GM11168 (cell line): Measurements from ENCODE around the gene XDH.

ENCODE experiments used
- in situ Hi-C: fragments of 300-500 bp; cut with MboI; formaldehyde crosslinking; loops from one replicate; pipeline ENCODE4 v1.12.0; 2022; ENCODE audit warnings: low sequenced_read_pairs; ENCODE audit not compliant: unreplicated experiment

The XDH gene

DNA sequence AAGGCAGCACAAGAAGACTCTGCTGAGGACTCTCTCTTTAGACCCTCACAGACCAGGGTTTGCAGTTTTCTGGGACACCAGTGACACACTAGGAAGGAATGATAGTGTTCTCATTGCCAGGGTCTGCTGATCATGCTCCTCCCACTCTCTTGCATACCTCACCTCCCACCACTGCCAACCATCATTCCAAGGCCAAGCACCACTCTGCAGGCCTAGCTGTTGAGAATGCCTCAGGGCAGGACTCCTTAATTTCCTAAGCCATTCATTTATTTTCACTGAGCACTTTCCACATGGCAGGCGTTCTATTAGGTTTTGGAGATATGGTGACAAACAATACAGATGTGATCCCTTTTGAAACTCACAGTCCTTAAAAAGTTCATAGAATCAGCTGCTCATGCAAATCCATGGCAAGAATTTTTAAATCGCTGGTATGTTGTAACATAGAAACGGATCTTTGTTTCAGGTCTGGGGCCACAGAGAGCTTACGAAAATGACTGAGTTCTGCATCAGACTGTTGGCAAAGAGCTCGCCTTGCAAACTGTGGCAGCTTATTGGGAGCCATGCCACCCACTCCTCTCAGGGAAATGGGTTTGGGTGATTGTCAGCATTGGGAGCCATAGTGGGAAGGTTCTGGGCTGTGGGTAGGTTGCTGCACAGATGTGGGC lies 78.5 kb downstream of the XDH start:
- in situ Hi-C loops = loop anchor here (25.0 kb wide), 2 partner anchors 174 to 474 kb away; no protein-coding TSS in a partner anchor

DNA sequence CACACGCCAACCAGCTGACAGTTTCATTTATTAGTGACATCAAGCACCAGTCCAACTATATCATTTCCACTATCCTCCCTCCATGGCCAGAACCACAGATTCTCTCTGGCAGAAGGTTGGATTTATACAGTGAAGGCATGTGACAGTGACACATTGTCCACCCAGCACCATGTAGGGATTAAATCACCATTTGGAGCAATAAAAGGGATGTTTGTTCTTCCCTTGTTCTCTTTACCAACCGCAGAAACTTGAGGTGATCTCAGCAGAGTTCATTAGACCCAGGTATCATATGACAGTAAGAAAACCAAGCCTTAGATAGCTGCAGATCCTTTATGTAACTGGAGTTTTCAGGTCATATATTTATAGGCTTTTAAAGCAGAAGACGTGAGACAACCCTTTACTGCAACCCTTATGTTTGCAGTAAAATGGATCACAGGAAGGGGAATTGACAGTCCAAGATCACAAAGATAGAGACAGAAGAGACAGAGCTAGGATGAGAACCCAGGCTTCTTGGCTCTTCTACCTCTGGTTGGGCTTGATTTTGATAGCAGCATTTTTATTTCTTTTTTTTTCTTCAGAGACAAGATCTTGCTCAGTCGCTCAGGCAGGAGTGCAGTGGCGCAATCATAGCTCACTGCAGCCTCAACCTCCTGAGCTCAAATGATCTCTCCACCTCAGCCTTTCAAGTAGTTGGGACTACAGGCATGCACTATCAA lies 80.1 kb downstream of the XDH start:
- in situ Hi-C loops = loop anchor here (5.0 to 25.0 kb wide), 3 partner anchors 172 to 617 kb away; no protein-coding TSS in a partner anchor

DNA sequence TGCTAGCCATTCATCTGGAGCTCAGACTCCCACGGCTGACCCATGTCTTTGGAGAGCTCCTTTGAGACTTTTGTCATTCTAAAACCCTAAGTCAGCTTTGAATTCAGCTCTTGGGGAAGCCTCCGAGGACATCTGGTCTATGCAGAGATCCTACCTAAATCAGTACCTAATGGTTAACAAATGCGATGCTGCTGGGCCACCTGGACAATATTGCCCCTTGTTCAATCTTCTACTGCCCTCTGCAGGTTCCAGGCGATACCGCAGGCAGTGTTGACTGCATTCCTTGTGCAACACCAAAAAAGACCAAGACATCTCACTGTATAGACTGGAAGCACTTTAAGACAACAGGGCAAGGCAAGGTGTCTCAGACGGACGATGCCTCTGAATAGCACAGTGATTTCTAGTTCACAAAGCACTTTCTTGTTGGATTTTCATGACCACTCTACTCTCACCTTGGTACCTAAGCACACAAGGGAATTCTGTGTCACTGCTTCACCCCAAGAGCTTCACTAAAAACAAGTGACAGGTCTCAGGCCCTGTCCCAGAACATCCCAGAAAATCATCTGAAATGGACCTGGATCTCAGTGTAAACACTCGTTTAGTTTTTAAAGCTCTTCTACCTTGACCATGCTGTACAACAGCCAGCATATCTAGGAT lies 80.9 kb downstream of the XDH start:
- in situ Hi-C loops = loop anchor here (5.0 to 25.0 kb wide), 3 partner anchors 171 to 616 kb away; no protein-coding TSS in a partner anchor

DNA sequence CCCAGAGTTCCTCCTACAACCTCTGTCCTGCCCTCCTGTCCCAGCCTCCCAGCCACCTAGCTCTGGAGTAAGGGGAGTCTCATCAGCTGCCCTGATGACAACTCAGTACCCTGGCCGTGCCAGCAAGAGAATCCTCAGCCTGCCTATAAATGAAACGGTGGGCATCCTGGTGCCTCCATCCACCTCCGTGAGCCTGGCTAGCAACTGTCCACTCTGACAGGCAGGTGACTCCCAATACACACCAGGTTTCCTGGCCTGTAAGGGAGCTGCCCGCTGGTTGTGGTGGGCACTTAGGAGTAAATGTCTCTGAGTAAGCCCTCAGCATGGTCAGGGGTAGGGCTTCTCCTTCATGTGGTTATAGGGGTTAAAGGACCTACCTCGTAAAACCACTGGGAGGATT lies 81.5 kb downstream of the XDH start:
- in situ Hi-C loops = loop anchor here (5.0 to 25.0 kb wide), 3 partner anchors 171 to 616 kb away; no protein-coding TSS in a partner anchor

DNA sequence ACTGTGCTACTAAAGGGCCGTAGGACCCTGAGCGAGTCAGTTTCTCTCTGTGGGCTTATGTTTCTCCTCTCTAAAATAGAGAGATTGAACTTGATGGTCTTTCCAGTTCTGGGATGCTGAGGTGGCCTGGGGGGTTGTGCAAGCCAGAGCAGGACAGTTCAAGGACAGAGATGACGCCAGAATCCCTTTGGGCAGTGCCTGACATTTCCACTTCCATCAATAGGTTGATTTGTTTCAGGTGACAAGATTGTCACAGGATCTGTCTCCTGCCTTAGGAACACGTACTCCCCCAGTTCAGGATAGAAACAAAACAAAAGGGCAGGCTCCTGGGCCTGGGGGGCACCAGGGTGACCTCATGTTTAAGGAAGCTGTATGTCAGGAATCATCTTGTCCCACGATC lies 82.0 kb downstream of the XDH start:
- in situ Hi-C loops = loop anchor here (5.0 to 25.0 kb wide), 3 partner anchors 170 to 615 kb away; no protein-coding TSS in a partner anchor

DNA sequence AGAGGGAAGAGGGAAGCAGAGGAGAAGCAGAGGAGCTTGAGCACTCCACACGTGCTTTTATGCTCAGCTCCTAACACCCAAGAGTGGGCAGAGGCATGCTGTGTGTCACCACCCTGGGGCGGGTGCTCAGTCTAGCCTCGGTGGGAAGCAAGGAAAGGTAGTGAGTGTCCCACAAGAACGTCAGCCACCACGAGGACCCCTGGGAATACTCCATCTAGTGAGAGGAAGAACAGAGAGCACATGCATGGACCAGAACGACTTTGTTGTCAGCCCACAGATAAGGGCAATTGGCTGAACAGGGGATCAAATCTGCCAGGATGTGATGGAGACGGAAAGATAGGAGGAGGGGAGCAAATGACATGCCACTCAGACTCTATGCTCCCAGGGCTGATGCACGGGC lies 83.4 kb downstream of the XDH start:
- in situ Hi-C loops = loop anchor here (5.0 to 25.0 kb wide), 3 partner anchors 169 to 614 kb away; no protein-coding TSS in a partner anchor

DNA sequence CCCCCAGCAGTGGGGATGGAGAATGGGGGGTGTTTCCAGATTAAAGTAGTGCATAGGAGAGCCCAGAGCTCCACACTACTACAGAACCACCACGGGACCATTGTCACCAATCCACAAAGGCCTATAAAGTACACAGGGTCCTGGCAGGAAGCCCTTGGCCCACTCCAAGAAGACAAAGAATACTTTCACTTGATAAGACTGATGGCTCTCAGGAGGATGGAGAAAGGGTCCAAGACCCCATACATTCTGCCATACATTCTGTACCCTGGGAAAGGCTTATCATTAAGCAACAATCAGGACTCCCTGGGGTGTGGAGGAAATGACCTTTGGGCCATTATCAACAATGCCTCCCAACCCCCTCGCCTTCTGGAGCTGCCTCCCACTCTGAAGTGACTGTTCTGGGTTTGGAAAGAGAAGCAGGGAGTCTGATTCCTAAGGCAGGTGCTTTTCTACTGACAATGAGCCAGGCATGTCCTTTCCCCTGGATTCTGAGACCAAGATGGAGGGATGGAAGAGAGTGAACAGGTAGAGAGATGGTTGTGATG lies 85.4 kb downstream of the XDH start:
- in situ Hi-C loops = loop anchor here (25.0 kb wide), 2 partner anchors 167 to 467 kb away; no protein-coding TSS in a partner anchor

DNA sequence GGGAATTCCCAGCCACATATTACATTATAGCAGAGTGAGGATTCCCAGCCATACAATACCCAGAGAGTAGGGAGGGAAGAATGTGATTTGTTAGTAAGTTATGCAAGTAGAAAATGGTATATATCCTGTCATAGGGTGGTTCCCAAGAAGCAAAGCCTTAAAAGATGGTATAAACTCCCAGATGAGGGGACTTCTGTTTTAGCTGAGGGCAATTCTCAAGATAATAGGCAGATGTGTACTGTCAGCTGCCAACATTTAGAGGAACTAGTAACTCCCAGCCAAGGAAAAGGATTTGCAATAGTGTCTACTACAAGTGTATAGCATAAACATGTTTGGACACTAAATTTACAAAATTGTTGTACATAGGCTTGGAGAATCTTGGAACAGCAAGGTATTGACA lies 86.5 kb downstream of the XDH start:
- in situ Hi-C loops = loop anchor here (25.0 kb wide), 2 partner anchors 166 to 466 kb away; no protein-coding TSS in a partner anchor

DNA sequence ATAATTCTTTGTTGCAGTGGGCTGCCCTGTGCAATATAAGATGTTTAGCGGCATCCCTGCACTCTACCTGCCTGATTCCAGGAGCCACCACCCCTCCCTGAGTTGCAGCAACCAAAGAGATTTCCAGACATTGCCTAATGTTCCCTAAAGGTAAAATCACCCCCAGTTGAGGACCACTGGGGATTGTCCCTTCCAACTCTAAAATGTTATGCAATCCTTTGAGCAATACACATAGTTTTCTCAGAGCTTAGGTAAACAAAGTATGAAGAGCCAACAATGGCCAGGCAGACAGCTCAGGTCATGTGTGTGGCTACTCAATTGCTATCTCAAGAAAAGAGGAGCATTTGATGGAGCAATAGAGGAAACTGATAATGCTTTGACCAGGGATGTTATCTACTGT lies 87.0 kb downstream of the XDH start:
- in situ Hi-C loops = loop anchor here (25.0 kb wide), 2 partner anchors 165 to 465 kb away; no protein-coding TSS in a partner anchor

DNA sequence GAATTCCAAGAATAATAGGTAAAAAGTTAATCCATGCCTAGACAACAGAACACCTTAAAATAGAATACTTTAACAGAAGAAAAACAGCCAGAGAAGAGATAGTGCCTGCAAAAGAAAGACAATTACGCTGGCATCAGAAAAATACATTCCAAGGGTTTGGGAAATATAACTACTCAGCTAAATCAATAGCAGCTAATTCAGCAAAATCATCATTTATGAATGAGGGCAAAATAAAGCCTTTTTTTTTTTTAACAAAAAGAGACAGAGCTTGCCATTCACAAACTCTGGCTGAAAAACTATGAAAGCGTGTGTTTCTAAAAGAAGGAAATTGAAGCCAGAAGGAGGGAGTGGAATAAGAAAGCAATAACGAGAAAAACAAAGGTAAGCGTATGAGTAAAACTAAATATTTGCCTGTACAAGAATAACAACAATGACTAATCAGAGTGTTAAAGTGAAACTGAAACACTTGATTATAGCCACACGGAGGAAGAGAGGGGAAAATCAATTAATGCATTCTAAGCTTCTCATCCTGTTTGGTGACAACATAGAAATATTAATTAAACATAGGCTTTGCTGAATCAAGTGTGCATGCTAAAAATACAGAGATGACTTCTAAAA lies 90.4 kb downstream of the XDH start:
- in situ Hi-C loops = no loop called here

DNA sequence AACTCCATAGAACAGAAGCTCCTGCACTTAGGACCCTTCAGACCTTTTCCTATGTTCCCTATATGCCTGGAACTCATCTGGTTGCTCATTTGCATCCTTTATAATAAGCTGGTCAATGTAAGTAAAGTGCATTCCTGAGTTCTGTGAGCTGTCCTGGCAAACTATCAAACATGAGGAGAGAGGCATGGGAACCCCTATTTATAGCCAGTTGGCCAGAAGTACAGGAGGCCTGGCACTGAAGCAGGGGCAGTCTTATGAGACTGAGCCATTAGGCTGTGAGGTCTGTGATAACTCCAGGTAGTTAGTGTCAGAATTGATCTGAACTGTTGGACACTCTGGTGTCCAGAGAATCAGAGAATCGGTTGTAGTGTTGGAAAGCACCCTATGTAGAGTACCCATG lies 92.2 kb downstream of the XDH start:
- in situ Hi-C loops = no loop called here

DNA sequence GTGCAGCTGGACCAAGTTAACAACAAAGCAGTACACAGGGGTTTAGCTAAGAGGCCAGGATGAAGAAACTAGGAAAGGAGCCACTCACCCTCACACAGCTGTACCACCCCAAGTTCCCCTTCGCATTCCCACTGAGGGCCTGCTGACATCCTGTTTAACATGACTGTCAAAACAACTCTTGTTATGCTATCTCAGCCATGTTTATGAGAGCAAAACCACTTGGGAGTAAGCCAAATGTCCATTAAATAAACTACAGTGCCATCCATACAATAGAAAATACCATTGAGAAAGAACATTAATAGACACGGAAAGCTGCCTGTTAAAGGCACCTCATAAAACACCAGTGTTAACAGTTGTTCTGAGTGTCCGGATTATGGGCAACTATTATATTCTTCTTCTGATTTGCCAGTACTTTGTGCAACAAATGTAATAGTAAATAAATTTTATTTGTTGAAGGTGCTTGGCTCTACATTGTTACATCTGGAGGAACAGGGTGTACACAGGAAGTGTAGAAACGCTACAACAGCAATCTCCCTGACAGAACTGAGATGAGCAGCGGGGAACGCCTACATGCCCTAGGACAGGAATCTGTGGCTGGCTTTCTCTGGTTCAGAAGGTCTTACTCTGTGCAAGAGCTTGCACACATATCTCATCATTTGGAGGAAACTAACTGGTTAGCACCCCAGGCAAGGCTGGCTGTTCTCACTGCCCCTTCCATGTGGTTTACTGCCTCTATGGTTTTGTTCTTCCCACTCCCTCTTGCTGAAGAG lies 95.0 kb downstream of the XDH start:
- in situ Hi-C loops = no loop called here

DNA sequence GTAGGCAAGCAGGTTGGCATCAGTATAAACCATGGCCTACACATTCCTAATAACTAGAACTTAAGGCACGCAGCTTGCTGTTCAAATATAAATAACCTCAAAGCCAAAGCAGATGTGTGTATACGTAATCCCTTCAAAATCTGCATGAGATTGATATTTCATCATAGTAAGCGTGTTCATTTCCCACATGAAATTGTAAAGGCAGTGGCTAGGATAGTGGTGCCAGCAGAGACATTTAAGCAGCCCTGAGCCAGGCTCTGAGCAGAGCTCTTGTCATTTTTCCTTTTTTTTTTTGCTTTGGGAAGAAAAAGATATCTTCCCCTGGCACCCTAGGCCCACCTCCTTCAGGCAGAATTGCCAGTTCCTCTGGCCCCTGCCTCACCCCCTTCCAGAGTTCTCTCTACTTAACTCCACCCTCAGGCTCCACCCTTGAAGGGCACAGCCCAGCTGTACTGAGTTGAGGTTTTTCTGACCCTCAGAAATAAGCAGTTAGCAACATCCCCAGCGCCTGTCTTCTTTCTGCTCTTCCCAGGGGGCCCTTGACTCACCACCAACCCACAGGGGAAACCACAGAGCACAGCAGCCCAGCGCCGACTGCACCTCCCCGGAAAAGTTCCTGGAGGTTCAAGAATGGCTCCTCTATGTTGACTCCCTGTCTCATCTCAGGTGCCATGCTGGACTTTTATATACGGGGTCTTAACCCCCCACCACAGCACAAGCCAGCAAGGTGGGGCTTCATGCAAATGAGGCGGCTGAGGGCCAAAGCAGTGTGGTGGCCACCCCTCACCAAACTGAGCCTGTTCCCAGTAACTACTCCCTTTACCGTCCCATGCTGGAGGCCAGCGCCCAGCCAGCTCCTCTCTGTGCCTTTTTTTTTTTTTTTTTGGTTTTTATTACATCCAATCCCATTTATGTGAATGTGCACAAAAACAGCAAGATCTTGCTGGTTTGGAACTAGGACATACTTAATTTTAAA lies 95.9 kb downstream of the XDH start:
- in situ Hi-C loops = no loop called here

DNA sequence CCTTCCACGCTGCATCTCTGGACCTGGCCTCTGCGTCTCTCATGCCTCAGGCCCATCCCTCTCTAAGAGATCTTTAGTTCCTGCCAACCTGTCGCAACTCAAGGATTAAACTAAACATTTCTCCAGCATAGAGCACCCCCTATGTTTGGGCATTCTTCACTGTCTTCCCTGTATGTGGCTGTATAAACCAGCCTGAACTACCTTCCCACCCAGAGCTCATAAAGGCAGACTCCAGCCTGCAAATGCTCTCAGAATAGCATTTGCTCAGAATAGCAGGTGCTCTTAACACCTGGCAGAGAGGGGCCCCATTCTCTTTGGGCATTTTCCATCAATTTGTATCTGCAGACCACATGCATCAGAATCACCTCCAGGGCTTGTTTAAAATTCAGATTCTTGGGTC lies 97.1 kb downstream of the XDH start:
- in situ Hi-C loops = no loop called here

DNA sequence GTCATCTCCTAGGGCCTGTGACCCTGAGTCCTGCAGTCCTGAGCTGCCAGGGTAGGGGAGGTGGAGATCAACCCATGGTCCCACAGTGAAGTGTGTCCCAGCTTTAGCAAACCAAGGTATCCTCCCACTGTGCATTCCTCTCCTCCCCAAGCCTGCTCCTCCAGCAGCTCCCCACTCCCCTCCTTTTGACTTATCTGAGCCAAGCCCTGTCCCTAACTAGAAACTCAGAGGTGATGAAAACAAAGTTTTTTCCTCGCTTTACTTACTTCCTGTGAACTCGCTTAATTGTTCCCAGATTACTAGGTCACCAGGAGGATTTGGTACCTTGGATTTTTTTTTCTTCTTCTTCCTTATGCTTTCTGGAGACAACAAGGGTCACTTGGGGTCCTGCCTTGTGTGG lies 99.8 kb downstream of the XDH start:
- in situ Hi-C loops = no loop called here

DNA sequence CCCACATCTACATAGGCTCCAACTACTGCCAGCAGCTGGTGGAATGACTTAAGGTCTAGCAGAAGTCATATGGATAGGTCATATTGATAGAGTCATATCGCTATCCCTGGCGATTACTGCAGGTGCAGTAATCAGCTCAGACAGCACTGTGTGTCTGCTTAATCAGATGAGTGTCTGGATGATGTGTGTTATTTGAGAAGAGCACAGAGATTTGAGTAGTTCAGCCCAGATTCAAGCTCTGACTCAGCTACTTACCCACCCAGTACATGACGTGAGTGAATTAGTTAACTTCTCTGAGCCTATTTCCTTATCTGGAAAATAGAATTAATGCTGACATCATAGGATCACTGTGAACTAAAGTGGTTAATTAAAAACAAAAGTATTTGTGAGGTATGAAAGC lies 101.6 kb downstream of the XDH start:
- in situ Hi-C loops = no loop called here

DNA sequence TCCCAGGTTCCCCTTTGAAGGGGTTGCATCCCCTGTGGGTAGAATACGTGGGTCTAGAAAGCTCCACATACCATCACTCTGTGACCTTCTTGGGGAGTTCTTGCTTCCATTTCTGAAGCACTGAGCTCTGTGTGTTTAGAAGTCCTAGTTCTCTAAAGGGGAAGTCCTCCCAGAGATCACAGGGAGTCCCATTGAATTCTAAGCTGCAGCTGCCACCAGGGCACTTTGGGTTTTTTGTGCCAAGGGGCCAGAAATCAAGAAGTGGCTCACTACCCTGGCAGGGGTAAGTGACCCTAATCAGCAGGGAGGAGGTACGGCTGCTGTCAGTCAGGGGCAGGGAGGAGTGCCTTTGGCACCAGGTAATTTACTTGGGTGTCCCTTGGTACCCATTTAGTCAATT lies 109.7 kb downstream of the XDH start:
- in situ Hi-C loops = no loop called here

DNA sequence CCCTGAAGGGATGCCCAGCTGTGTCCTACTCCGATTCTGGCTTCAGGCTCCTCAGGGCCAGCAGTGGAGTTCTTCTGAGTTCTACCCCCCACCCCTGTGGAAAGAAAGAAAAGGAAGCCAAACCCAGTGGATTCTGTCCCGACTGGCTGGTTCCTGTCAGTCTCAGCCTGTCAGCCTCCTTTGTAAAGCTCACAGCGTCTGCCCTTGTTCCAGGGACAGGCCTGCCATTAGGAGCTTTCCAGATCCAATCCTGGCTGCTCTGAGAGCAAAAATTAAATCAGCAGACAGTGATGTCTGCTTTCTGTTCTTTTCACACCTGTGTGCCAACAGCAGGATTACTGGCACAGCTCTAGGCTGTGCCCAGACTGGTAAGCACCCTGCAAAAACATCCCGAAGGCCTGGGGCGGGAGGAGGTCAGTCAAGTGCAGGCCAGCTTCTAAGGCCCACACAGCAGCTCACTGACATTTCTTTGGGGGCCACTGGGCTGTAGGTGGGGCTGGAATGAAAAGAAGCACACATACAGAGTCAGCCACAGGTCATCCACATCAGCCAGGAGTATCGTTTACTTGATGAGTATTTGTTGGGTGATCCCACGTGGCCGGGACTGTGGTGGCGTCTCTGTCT lies 111.5 kb downstream of the XDH start:
- in situ Hi-C loops = no loop called here
